NCI-H128 (cell line): ENCODE measurements around the gene MYH1.

Experiments used
- DNase-seq: peaks from one replicate; lab custom pipeline; 2025; ENCODE audit not compliant: unreplicated experiment; lab: John Stamatoyannopoulos, UW

The MYH1 gene

GRCh38 chr17:10492004-10492403 lies 26.3 kb downstream of the MYH1 start:
- DNase-seq, result no peak

GRCh38 chr17:10482252-10482651 lies 36.1 kb downstream of the MYH1 start:
- no peak for DNase-seq

GRCh38 chr17:10477701-10478100 lies 40.6 kb downstream of the MYH1 start:
- no peak for DNase-seq

- DNase-seq, result no peak
Observed at GRCh38 chr17:10474536-10474935, 43.8 kb downstream of the MYH1 start.

GRCh38 chr17:10471858-10472257 lies 46.5 kb downstream of the MYH1 start:
- no peak for DNase-seq

GRCh38 chr17:10469459-10469858 lies 48.9 kb downstream of the MYH1 start, which contains the start of gene MYH4:
Gene MYH4 (minus strand): TSS chr17:10469559. CDS start chr17:10466745, 2,814 bp downstream.
- DNase-seq, result no peak

- DNase-seq, result no peak
Observed at GRCh38 chr17:10463402-10463801, 54.9 kb downstream of the MYH1 start.

- DNase-seq, result no peak
Observed at GRCh38 chr17:10460062-10460461, 58.3 kb downstream of the MYH1 start.

GRCh38 chr17:10458701-10459100 lies 59.6 kb downstream of the MYH1 start:
- DNase-seq, result no peak

GRCh38 chr17:10457952-10458351 lies 60.4 kb downstream of the MYH1 start:
- no peak for DNase-seq

GRCh38 chr17:10447026-10447931 lies 71.1 kb downstream of the MYH1 start:
- no peak for DNase-seq
